Lung (tissue), 12 donors: ENCODE results near the gene CTCFL. TPM values are rescaled to one million over a fixed set of nuclear protein-coding genes. Genes with fewer than 3 reads are reported as not detected.

Experiments
- ATAC-seq: fragments of 200-7000 bp; cut with Tn5 transposase; one replicate; pipeline ENCODE4 v1.9.1; 2020; ENCODE audit warnings: moderate number of reproducible peaks; ENCODE audit not compliant: insufficient read depth, low FRiP score
- DNase-seq, 3 donors: peaks; one replicate each; pipeline ENCODE4 v3.0.0-alpha.2; 2013 to 2017
- H3K27ac ChIP-seq, 2 donors: one replicate each; pipeline ENCODE4 v1.5.1; 2013; ENCODE audit warnings: mild to moderate bottlenecking in 2 of 2, moderate library complexity in 2 of 2, control low read depth in 1 of 2, inconsistent platforms in 1 of 2, low read depth in 1 of 2, low read length in 1 of 2
- H3K27me3 ChIP-seq, 3 donors: one replicate each; pipeline ENCODE4 v1.5.1; 2013; ENCODE audit warnings: low read length in 2 of 3; ENCODE audit not compliant: control insufficient read depth in 3 of 3, insufficient read depth in 3 of 3
- H3K36me3 ChIP-seq, 4 donors: one replicate each; pipeline ENCODE4 v1.5.1; 2013; ENCODE audit warnings: low read length in 4 of 4, mild to moderate bottlenecking in 1 of 4, moderate library complexity in 1 of 4; ENCODE audit not compliant: control insufficient read depth in 4 of 4, insufficient read depth in 4 of 4
- H3K4me1 ChIP-seq, 5 donors: one replicate each; pipeline ENCODE4 v1.5.1; 2013; ENCODE audit warnings: low read length in 5 of 5, mild to moderate bottlenecking in 2 of 5, moderate library complexity in 1 of 5; ENCODE audit not compliant: control insufficient read depth in 5 of 5, insufficient read depth in 5 of 5
- H3K4me3 ChIP-seq: one replicate; pipeline ENCODE4 v1.5.1; 2013; ENCODE audit warnings: mild to moderate bottlenecking, control low read depth, moderate library complexity
- H3K9ac ChIP-seq, 2 donors: one replicate each; pipeline ENCODE4 v1.5.1; 2013; ENCODE audit warnings: low read length in 2 of 2, control low read depth in 1 of 2; ENCODE audit not compliant: insufficient read depth in 1 of 2
- H3K9me3 ChIP-seq, 4 donors: one replicate each; pipeline ENCODE4 v1.5.1; 2013; ENCODE audit warnings: low read length in 3 of 4, mild to moderate bottlenecking in 1 of 4, moderate library complexity in 1 of 4; ENCODE audit not compliant: control insufficient read depth in 4 of 4, insufficient read depth in 3 of 4
- CTCF ChIP-seq: IDR thresholded peaks from 2 replicates; pipeline ENCODE4 v1.5.1; 2012; ENCODE audit warnings: mild to moderate bottlenecking; ENCODE audit errors: control extremely low read depth, extremely low read depth
- WGBS, 2 donors: extraction: QIAGEN DNeasy Blood & Tissue Kit; methylation state at CpG; one replicate each; pipeline ENCODE4 v1.1.7; 2013; 5-methylcytosine and 5-hydroxymethylcytosine counted together
- polyA plus RNA-seq, 2 donors: library from polyadenylated mRNA; stranded (reverse); fragments of 200-250 nt; gene quantifications; one replicate each; pipeline ENCODE4 v1.2.1, GENCODE V29; 2013
- total RNA-seq, 2 donors: library from RNA; depleted of rRNA in 1 of 2; stranded (reverse); fragments of >200 nt in 1 of 2; gene quantifications; one replicate each; pipeline ENCODE4 v1.2.1, GENCODE V29; 2014 to 2021
- donor health status: control.
- donor health status: control.
- donor health status: Bipolar disorder and iron deficiency.
- donor health status: healthy.
- donor health status: DM: yes; HTN: yes; CAD: no.

The CTCFL gene
- total and polyA plus RNA-seq, 4 donors, result 0.02 TPM; not detected in 3

- H3K9me3 ChIP-seq, result no peaks in the 10 kb centered on the region
- no peak overlapping the region for H3K9ac ChIP-seq
- 90 to 94% methylated on average over 10 of the region's 10 CpGs for WGBS, 2 donors
- H3K4me3 ChIP-seq, result no peak overlapping the region
- no peaks in the 10 kb centered on the region for H3K36me3 ChIP-seq
- TF ChIP-seq CTCF, result no peak
- peaks cover 0 to 5% (median 3%) of the 10 kb centered on the region in 3 donors for H3K27me3 ChIP-seq
- no peaks in the 10 kb centered on the region for H3K4me1 ChIP-seq
- no peak for ATAC-seq
- DNase-seq, result no peak
- H3K27ac ChIP-seq, result no peak overlapping the region
These were observed 34.3 kb upstream of the CTCFL start for GRCh38 chr20:57559289-57559634.

GRCh38 chr20:57558614-57559288, 33.8 kb upstream of the CTCFL start:
- 73 to 83% methylated on average over 15 of the region's 15 CpGs for WGBS, 2 donors
- no peak for DNase-seq
- ATAC-seq, result no peak
- Histone ChIP-seq H3K4me1 (no peaks in the 10 kb centered on the region), H3K4me3 (no peak overlapping the region), H3K27me3 (peaks cover 0 to 5% (median 3%) of the 10 kb centered on the region in 3 donors), H3K36me3 (no peaks in the 10 kb centered on the region), H3K9ac (no peak overlapping the region), H3K9me3 (no peaks in the 10 kb centered on the region), H3K27ac (no peak overlapping the region)
- no peak for TF ChIP-seq CTCF

- Histone ChIP-seq H3K4me1 (no peaks in the 10 kb centered on the region), H3K27ac (no peak overlapping the region), H3K27me3 (peaks cover 0 to 5% (median 5%) of the 10 kb centered on the region in 3 donors), H3K36me3 (no peaks in the 10 kb centered on the region), H3K9ac (no peak overlapping the region), H3K4me3 (no peak overlapping the region), H3K9me3 (no peaks in the 10 kb centered on the region)
- DNase-seq, result no peak
- TF ChIP-seq CTCF, result no peak
- WGBS, 2 donors, result 76 to 84% methylated on average over 9 of the region's 9 CpGs
- ATAC-seq, result no peak
These were observed 33.1 kb upstream of the CTCFL start for GRCh38 chr20:57557926-57558613.
